K562 (cell line): ENCODE results near the gene SLC25A45. TPM values are rescaled to one million over a fixed set of nuclear protein-coding genes. Genes with fewer than 3 reads are reported as not detected.

Source experiments
- CCNT2 ChIP-seq: IDR thresholded peaks from 2 replicates; pipeline ENCODE4 v1.6.1; 2011; ENCODE audit warnings: borderline replicate concordance, low read depth, mild to moderate bottlenecking, moderate library complexity, mixed read lengths, low read length; ENCODE audit not compliant: insufficient read length; ENCODE audit errors: extremely low read depth
- CREM ChIP-seq: IDR thresholded peaks from 2 replicates; pipeline ENCODE4 v1.6.1; 2014; ENCODE audit warnings: antibody characterized with exemption, low read depth
- DDX20 ChIP-seq: fragments of 450-650 bp; IDR thresholded peaks from 2 replicates; pipeline ENCODE4 v1.6.1; 2016; ENCODE audit warnings: missing genetic modification characterization, low read depth, mild to moderate bottlenecking, missing compliant biosample characterization, moderate library complexity
- GATAD2A ChIP-seq: fragments of 450-650 bp; IDR thresholded peaks from 2 replicates; pipeline ENCODE4 v1.6.1; 2017
- HNRNPUL1 ChIP-seq: fragments of 200-400 bp; formaldehyde crosslinking; IDR thresholded peaks from 2 replicates; pipeline ENCODE4 v1.6.1; 2017; ENCODE audit warnings: low read length
- MLLT1 ChIP-seq, 2 experiments: fragments of 450-650 bp; IDR thresholded peaks; 2 replicates each; pipeline ENCODE4 v1.6.1; 2016
- POLR2A ChIP-seq: fragments of 450-650 bp; conservative IDR thresholded peaks from 2 replicates; pipeline ENCODE4 v1.6.1; 2016
- POLR2B ChIP-seq: fragments of 450-650 bp; IDR thresholded peaks from 2 replicates; pipeline ENCODE4 v1.6.1; 2018; ENCODE audit warnings: low read depth; ENCODE audit not compliant: partially characterized antibody
- TAL1 ChIP-seq: fragments of 450-650 bp; IDR thresholded peaks from 2 replicates; pipeline ENCODE4 v1.6.1; 2016; ENCODE audit warnings: mild to moderate bottlenecking
- THAP12 ChIP-seq: fragments of 250-450 bp; sonication (Bioruptor Pico); IDR thresholded peaks from 2 replicates; pipeline ENCODE4 v1.9.0; 2021; ENCODE audit warnings: mild to moderate bottlenecking, inconsistent platforms
- ZBTB7A ChIP-seq: IDR thresholded peaks from 2 replicates; pipeline ENCODE4 v1.6.1; 2011; ENCODE audit warnings: low read depth, mild to moderate bottlenecking, low read length, moderate library complexity, borderline replicate concordance; ENCODE audit not compliant: control insufficient read depth
- ZMIZ1 ChIP-seq, 2 experiments: fragments of 150-350 bp in 1 of 2; IDR thresholded peaks; 2 replicates each; pipeline ENCODE4 v1.6.1; 2012 to 2016; ENCODE audit warnings: low read depth in 2 of 2, low read length in 2 of 2, mild to moderate bottlenecking in 1 of 2, moderate library complexity in 1 of 2
- ZNF232 ChIP-seq: sonication (generic); formaldehyde crosslinking; IDR thresholded peaks from 2 replicates; pipeline ENCODE4 v1.8.0; 2022; ENCODE audit warnings: mild to moderate bottlenecking, missing genetic modification reagents
- ZNF282 ChIP-seq: sonication (generic); formaldehyde crosslinking; IDR thresholded peaks from 2 replicates; pipeline ENCODE4 v1.8.1; 2023; ENCODE audit warnings: missing genetic modification reagents
- ZNF766 ChIP-seq: fragments of 200-800 bp; sonication (Bioruptor generic); conservative IDR thresholded peaks from 2 replicates; pipeline ENCODE4 v1.6.1; 2016; ENCODE audit warnings: missing genetic modification characterization, missing compliant biosample characterization
- polyA plus RNA-seq, 8 experiments: library from polyadenylated mRNA; depleted of rRNA in 4 of 8; stranded (reverse) in 5 of 8; unstranded in 3 of 8; fragments of >200 nt; fragmentation: Nextera tagmentation in 2 of 8; fragmentation: Illumina TruSeq in 1 of 8; extraction: Ambion mirVana in 2 of 8; extraction: Trizol in 1 of 8; gene quantifications; 2 replicates each; pipeline versions ENCODE4 v1.2.1 to v1.2.3, GENCODE V29; 2011 to 2014; ENCODE audit warnings: inconsistent platforms in 1 of 8, missing spikeins in 1 of 8
- total RNA-seq, 7 experiments: library from RNA; depleted of rRNA in 6 of 7; stranded (reverse); fragments of >200 nt in 6 of 7; fragmentation: Illumina TruSeq in 2 of 7; extraction: Trizol in 2 of 7; gene quantifications; 2 replicates each; pipeline versions ENCODE4 v1.2.1 to v1.2.3, GENCODE V29; 2011 to 2021; ENCODE audit warnings: low replicate concordance in 1 of 7

The SLC25A45 gene
- total and polyA plus RNA-seq, 9 of the 15 experiments (the other 6 are each of a cell fraction or from before 2014, with no cell fraction given) = 0.15 to 2.3 (median 0.68) TPM

- no peak for TF ChIP-seq ZMIZ1 (IDR thresholded peaks at IDR 0.05; ENCODE audit: low read depth in 2 of 2, low read length in 2 of 2)
- peak; percentile 24; the same call in 1 of the 2 replicates for TF ChIP-seq CREM
- no peak for TF ChIP-seq ZNF232
- no peak for TF ChIP-seq ZNF282 (CRISPR knock-in tag)
- TF ChIP-seq ZBTB7A = 0 out of 2 replicates have a peak, but pooled peaks have one; percentile 27
- no peak for TF ChIP-seq TAL1
- 0 out of 2 replicates have a peak, but pooled peaks have one; percentile 17 for TF ChIP-seq THAP12 (CRISPR knock-in tag)
- TF ChIP-seq GATAD2A = peak; percentile 28; the same call in 1 of the 2 replicates
- no peak for TF ChIP-seq DDX20 (tag)
- no peak for TF ChIP-seq ZNF766 (CRISPR knock-in tag)
- peak; percentile 96; the same call in 1 of the 2 replicates for TF ChIP-seq HNRNPUL1
- peak; percentile 52 for TF ChIP-seq CCNT2
- peak; percentile 69 for TF ChIP-seq POLR2A
- peak in 1 of 2 experiments; percentile 58; a peak in 1 of 4 replicates for TF ChIP-seq MLLT1 (IDR thresholded peaks at IDR 0.05)
- TF ChIP-seq POLR2B = peak; percentile 64
Measured at GRCh38 chr11:65429724-65430405, 47.4 kb upstream of the SLC25A45 start (continued).
